Kidney glomerular epithelial cell (primary cell): Measurements from ENCODE around the gene SYPL2.

ENCODE experiments used
- DNase-seq: peaks from one replicate; lab custom pipeline; 2025; lab: John Stamatoyannopoulos, UW

Gene SYPL2

DNA sequence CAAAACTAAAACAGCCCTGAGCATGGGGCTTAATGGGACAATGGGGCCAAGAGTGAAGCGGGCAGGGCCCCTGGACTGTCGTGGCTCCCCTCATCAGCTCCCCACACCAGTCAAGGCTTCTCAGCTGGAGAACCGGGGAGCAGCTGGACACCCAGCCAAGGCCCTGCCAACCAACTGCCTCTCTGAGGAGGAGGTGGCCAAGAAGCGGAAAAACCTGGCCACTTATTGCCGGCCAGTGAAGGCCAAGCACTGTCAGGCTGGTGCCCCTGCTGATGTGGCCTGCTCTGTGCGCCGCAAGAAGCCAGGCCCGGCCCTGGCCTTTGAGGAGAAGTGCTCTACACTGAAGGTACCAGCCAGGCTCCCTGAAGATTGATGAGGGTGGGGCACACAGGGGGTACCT is 25.0 kb downstream of the SYPL2 start:
- DNase-seq, result no peak

DNA sequence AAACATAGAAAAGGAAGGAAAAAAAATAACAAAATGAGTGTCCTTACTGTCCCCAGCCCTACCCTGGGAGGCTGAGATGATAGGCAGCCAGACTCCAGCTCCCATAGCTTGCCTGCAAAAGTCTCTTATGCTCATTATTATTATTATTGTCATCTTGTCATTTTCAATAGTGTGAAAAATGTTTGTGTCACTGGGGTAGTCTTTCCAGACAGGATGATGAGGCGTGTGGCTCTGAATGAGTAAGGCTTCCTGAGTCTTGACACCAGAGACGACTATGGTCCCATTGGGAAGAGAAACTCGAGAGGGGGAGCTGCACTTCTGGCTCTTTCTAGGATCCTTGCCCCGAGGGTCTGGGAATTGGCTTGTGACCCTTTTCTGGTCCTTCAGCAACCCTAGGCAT is 26.4 kb downstream of the SYPL2 start:
- DNase-seq, result no peak

DNA sequence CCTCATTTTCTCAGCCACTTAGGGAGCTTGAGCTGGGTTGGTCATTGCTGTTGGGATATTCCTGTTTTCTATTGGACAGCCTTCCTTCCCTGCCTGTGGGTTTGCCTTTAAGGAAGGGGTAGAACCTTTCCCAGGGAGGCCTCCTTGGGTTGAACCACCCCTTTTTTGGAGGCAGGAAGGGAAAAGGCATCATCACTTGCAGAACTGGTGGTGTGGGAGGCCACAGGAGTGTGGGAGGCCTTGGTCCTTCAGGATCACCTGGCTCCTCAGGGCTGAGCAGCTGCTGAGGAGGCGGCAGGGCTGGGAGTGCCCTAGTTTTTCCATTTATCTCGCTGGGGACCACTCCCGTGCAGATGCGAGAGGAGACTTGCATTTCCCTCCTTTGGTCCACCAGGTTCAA is 26.9 kb downstream of the SYPL2 start:
- DNase-seq, result no peak

DNA sequence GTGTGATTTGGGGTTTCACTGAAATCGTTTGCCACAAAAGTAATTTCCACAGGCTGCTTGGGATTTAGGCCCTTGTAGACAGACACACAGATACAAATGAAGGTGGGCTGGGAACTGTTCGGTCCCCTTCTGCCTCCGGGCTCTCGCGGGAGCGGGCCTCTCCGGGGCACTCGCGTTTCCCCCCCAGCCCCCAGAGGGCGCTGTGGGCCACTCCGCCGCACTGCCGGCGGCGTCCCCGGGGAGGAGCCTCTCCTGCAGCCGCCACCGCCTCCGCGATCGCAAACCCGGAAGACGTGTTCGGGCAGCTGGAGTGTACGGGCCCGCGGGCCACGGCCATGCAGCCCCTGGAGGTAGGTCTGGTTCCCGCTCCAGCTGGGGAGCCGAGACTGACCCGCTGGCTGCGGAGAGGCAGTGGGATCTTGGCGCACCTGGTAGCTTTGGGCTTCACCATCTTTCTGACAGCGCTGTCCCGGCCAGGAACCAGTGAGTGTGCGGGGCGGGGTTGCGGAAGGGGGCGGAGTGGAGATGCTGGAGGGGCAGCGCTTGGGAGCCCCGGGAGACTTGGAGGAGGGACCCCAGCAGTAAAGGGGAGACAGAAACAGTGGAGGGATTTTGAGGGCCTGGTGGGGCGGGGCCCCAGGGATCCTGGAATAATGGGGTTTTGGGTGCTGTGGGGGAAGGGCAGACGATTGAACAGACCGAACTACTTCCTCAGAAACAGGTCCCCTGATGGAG is 27.6 kb downstream of the SYPL2 start, which contains the start of gene CYB561D1:
Gene CYB561D1, plus strand, starts transcription at position 290 of the 735 bp plus-strand sequence. Its CDS starts 46 bp downstream, at position 336.
- DNase-seq, result peak; percentile 87

DNA sequence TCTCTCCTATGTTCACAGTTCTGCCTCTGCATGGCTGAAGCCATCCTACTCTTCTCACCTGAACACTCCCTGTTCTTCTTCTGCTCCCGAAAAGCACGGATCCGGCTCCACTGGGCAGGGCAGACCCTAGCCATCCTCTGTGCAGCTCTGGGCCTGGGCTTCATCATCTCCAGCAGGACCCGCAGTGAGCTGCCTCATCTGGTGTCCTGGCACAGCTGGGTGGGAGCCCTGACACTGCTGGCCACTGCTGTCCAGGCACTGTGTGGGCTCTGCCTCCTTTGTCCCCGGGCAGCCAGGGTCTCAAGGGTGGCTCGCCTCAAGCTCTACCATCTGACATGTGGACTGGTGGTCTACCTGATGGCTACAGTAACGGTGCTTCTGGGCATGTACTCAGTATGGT is 29.4 kb downstream of the SYPL2 start:
- no peak for DNase-seq

DNA sequence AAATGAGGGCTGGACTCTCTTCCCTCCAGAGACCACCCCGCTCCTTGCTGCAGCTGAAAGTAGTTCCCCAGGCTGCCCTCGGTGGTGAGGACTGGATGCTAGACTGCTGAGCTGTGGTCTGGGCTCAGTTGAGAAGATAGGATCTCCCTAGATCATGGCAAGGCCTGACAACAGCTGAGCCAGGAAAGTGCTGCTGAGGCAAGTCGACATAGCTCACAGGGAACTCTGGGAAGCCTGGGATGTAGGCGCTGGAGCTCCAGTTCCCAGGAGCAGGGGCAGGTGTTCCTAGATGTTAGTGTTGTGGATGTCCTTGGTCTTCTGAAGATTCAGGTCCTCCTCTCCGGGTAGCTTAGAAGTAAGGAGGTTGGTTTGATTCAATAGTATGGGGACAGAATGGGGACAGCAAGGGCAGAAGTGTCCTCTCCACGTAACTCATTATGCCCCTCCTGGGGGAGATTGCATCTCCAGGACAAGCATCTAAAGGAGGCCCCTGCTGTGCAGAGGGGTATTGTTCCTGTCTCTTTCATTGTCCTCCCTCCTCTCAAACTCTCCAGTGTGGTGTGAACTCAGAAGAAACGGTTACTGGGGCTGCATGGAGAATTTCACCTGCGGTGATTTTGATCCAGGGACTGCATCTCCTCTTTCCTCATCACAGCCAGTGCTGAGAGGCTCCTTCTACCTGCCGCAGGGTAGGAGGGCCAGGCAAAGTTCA is 31.3 kb downstream of the SYPL2 start:
- DNase-seq, result no peak

DNA sequence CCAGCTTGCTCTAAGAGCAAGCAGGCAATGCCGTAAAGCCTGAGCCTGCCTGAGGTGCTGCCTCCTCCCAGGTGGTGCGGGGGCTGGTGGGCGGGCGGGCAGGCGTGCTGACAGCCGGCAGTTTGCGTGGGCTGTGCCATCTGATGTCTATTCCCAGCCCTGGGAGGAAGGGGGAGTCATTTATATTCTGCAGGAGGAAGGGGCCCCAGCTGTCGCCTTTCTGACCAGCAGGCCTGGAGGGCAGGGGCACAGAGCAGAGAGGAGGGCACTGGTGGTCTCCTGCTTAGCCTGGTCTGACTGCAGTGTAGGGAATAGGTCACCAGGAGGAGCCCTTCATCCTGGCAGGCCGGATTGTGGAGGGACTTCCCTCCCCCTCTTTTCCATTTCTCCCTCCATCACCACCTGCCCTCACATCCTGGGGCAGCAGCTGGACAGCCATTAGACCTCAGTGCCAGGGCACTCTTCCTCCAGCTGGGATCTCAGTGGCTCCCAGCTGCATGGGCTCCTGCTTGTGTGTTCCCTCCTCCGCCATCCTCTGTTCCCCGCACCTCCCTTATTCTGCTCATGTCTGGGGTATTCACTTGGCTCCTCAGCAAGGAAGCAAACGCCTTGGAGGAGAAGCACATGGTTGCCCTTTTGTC is 31.9 kb downstream of the SYPL2 start:
- DNase-seq, result no peak

DNA sequence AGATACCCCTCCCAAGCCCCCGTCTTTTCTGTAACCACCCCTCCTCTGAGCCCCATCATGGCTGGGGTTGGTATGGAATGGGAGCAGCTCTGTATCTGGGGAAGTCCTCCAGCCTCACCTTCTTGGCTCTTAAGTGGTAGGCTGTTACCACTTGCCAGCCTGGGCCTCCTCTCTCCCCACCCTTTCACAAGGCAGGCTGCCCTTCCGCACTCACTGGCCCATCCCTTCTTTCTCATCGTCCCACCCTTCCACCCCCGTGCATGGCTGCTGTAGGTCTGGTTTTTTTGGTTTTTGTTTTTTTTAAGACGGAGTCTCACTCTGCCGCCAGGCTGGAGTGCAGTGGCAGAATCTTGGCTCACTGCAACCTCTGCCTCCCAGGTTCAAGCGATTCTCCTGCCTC is 32.7 kb downstream of the SYPL2 start:
- DNase-seq, result no peak

DNA sequence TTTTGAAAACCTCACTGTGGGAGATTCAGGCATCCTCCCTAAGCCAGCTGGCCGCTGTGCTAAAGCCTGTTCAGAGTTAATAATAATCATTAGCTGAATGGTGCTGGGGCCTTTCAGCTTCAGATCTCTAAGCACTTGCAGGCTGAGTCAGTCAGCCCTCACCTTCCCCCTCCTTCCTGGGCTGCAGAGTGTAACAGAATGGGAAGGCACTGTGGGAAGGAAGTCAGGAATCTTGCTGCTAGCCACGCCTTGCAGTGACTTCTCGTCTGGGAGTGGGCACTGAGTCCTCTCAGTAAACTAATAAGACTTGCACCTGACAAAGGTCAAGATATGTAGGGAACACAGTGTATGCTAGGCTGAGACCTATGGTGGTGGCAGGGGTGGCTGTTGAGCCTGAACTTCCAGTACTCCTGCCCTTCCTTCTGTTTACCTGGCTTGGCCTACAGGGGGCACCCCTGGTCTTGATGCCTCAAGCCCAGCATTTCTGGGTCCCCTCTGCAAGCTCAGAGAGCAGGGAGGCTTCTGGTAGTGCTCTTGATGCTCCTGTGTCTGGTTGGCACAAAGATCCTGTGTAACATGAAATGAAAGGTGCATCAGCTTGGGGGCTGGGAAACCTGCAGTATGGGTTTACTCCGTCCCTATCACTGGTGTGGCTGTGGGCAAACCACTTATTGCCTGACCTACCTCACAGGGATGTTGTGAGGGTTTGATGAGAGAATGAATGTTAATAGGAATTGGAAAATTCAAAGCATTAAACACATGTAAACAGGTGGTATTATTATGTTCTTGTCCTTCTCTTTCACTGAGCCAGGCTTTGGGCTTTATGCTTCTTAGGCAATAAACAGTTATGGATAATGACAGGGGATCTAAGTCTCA is 33.6 kb downstream of the SYPL2 start:
- peak; percentile 87 for DNase-seq

DNA sequence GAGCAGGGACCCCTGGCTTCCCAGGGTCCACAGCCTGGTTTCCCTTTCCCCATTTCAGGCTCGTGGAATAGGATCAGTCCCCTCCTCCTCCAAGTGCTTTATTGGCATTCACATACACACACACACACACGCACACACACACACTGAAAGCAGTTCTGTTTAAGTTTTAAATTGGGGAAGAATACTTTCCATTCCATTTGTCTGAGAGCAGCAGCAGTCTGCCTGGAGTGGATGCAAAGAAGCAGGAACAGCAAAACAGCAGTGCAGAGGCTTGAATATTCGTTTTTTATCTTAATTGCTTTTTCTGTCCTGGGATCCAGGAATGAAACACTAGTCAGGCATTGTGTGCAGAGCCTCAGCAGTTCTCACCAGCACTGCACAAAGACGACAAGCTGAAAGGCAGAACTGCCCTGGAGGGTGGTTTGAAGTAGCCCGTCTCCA is 34.6 kb downstream of the SYPL2 start:
- no peak for DNase-seq

DNA sequence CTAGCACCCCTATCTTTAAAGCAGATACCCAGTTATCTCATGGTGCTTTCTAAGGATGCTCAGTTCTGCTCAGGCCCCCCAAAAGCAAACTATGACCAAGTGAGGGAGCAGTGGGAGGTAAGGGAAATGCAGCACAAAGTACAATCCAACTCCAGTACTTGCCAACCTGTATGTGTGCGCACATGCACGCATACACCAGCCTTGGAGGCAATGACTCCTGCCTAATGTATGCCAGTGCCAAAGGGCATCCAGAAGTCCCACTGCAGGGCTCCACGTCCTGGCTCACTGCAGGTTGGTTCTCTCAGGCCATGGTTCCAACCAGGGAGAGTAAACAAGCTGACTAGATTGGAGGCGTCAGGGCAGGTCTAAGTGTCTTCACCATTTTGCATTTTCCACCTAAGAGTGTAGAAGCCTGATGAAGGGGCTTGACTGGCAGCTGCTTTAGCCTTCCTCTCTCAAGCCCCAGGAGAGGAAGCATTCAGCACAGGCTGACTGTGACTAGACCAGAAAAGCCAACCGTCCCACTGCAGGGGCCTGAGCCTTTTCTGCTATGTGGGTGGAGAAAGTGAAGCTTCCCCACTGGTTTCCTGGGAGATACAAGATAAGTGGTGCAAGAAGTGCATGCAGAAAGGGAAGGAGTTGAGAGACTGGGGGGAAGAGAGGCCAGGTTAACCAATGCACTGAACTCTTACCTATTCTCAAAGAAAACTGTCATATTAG is 35.5 kb downstream of the SYPL2 start:
- DNase-seq, result no peak

DNA sequence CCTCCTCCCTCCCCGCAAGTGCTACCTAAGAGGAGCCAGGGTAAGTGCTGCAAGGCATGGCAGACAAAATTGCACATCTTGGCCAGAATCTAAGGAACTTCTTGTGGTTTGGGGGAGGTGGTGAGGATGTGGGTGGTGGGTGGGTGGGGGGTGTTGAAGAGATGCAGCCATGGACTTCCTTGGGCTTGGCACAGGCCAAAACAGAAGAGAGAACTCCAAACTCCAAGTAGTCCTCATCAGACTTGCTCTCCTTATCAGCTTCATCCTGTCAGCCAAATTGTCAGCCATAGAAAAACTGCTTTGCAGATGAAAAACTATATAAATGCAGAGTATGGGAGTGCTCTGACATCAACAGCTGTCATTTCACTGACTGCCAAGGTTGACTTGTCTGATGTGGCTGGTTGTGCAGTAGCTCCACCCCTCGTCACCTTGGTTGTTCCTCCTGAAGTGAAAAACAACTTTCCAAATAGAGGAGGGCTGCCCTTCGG is 36.1 kb downstream of the SYPL2 start:
- no peak for DNase-seq

DNA sequence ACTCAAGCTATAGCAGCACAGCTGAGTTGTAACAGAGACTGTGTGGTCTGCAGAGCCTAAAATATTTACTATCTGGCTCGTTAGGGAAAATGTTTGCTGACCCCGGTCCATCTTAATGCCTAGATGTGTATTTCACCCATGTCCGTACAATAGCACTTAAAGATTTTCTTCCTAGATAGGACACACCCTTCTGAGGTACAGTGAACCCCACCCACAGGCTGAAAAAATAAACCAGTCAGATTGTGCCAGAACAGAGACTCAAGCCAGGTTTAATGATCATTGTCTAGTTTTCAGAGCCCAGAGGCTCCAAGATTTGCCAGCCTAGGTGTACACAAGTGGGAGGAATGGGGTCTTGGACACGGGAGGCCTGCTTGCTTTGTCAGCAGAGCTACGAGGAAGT is 37.6 kb downstream of the SYPL2 start:
- no peak for DNase-seq

DNA sequence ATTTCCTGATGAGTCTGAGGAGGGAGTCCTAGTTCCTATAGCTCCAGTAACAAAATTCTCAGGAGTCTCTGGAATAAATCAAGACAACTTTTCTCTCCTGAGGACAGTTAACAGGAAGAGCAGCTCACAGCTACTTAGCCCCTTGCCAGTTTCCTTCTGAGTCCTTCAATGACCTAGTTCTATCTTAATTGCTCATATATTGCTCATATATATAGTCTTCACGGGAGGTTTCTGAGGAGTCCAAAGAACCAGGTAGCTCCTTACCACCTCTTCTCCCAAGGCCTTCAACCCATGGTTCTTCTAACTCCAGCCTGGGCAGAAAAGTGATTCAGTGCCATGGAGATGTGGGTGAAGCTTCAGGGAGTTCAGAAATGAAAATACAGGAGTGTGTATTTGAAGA is 38.6 kb downstream of the SYPL2 start:
- DNase-seq, result no peak

DNA sequence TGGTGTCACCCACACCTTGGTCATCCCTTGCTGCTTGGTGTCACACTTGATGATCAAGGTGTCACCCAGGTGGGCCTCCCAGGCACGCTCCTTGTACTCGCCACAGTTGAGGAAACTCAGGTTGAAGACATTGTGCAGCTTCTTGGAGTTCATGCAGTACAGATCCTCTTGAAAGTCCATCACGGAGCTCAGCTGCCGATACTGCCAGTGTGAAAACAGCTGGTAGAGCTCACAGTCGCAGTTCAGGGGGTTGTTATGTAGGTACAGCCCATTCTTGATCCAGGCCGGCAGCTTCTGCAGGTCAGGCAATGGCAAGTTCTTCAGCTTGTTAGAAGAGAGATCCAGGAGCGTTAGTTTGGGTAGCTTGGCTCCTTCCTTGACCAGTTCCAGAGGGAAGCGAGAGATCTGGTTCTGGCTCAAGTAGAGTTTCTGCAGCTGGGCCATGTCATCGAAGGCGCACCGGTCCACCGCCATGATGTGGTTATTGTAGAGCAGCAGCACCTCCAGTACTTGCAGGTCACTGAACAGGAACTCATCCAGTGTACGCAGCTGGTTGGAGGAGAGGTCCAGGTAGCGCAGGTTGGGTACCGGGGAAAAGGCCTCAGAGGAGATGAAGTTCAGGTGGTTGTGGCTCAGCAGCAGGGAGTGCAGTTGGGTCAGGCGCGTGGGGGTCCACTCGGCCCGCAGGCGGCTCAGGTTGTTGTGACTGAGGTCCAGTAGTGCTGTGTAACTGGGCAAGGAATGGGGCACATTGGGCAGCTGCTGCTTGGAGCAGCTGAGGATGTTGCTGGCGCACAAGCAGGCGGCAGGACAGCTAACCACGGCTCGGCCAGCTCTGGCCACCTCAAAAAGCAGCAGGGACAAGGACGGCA is 41.9 kb downstream of the SYPL2 start:
- no peak for DNase-seq

DNA sequence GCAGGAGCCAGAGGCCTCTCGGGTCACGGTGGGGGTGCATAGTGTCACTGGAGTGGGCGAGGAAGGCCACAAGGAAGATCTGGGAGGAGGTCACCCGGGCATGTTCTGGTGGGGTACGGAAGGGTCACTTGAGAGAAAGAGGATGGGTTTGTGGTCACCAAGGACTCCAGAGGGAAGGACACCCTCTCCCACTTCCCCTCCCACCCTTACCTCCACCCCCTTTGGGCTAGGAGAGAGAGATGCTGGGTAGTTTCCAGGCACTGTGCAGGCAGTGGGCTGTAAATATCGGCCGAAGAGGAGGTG is 42.5 kb downstream of the SYPL2 start:
- no peak for DNase-seq

DNA sequence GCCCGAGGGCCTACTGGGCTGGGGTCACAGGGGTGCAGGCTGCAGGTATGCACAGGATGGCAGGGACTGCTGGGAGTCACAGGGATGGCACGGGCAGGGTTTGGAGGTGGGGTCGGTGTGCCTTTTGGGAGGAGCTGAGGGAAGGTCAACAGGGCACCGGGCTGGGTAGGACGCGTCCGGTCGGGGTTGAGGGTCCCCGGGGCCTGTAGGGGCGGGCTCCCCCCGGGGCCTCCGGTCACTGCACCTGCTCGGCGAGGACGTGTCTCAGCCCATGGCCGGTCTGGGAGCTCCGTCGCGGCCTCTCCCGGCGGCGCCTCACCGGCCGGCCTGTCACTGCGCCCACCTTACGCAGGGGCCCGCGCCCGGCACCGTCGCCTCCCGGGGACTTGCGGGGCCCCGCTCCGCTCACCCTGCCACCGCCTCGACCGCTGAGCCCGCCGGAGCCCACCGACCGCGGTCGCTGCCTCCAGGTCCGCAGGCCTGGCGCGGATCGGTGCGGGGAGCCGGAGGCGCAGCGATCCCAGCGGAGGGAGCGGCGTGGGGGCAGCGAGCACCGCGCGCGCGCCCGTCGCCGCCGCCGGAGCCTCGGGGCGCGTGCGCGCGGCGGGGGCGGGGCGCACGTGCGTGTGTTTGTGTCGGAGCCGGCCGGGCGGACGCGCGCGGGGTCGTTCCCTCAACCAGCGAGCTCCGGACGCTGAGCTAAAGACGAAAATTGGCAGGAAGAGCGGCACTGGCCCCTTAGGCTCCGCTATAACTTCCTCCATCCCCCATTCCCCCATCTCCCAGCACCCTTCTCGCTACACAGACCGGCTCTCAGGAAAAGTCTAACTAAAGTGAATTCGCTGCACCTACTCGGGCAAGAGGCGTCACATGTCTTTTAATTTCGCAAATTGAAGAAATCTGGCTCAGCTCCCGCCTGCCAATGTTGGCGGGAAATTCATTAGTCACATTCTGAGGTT is 43.1 kb downstream of the SYPL2 start, which contains the start of gene AMIGO1:
Gene AMIGO1, minus strand, starts transcription at position 552 of the 959 bp plus-strand sequence. CDS start 815 bp downstream, outside the sequence.
- no peak for DNase-seq

DNA sequence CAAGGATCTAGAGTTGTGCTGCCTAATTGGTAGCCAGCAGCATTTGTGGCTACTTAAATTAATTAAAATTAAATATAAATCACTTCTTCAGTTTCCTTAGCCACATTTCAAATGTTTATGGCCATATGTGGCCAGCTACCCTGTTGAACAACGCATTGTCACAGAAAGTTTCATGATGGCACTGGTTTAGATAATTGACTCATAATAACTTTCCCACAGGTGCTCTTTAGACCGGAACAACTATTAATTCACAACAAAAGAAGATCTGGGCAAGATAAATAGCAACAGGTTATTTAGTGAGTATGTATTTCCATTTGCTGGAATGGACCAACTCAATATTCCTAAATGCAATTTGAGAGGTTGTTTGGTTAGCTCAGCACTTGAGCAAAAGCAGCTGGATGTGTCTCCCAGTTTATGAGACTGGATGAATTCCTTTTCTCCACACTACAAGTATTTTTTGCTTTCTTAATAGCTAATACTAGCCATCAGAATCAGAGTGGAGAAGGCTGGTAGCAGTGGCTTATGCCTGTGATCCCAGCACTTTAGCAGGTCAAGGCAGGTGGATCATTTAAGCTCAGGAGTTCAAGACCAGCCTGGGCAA is 46.9 kb downstream of the SYPL2 start:
- DNase-seq, result no peak

DNA sequence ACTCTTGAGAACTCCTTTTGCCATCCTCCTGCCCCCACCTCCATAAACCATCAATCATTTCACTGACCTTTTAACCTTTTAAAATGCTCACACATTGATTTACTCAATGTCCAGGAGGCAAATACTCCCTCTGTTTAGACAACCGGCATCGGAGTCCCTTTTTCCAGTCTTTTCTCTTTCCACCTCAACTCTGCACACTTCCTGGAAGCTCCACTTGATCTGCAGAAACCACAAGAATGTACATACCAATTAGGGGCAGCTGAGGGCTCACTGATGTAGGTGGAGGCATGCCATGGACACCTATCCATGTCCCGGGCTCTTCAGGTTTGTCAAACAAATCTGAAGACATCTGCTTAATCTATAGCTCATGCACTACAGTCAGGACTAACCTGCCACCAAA is 48.5 kb downstream of the SYPL2 start:
- DNase-seq, result no peak
